CD4-positive, alpha-beta memory T cell (primary cell): Measurements from ENCODE around the gene SYT13. TPM values are rescaled to one million over a fixed set of nuclear protein-coding genes. Genes with fewer than 3 reads are reported as not detected.

Source experiments
- CTCF ChIA-PET: fragments of 350-600 bp; sonication (Branson Sonifier 250); formaldehyde crosslinking; loops from one replicate; lab custom pipeline; 2021; ENCODE audit warnings: inconsistent platforms; ENCODE audit not compliant: partially characterized antibody; lab: Charles Lee
- POLR2A ChIA-PET: fragments of 350-600 bp; sonication (Branson Sonifier 250); formaldehyde crosslinking; loops from one replicate; lab custom pipeline; 2021; ENCODE audit not compliant: partially characterized antibody; lab: Charles Lee
- DNase-seq, 5 donors: peaks; one replicate each; pipeline versions ENCODE4 v3.0.0 to v3.0.0-alpha.2; 2020 to 2022; ENCODE audit warnings: mixed read lengths in 1 of 5
- H3K27ac ChIP-seq: one replicate; pipeline ENCODE4 v1.7.0; 2013; ENCODE audit warnings: low read depth, low read length
- H3K27me3 ChIP-seq: 2 replicates; pipeline ENCODE4 v1.7.0; 2013; ENCODE audit warnings: mild to moderate bottlenecking, low read length, moderate library complexity; ENCODE audit not compliant: insufficient read depth
- H3K36me3 ChIP-seq: 2 replicates; pipeline ENCODE4 v1.7.0; 2013; ENCODE audit warnings: mild to moderate bottlenecking, low read length, moderate library complexity; ENCODE audit not compliant: insufficient read depth
- H3K4me1 ChIP-seq: 2 replicates; pipeline ENCODE4 v1.7.0; 2013; ENCODE audit warnings: mild to moderate bottlenecking, low read length, moderate library complexity; ENCODE audit not compliant: insufficient read depth
- H3K4me3 ChIP-seq, 2 donors: one replicate each; pipeline ENCODE4 v1.7.0; 2013; ENCODE audit warnings: low read length in 2 of 2, mild to moderate bottlenecking in 1 of 2
- H3K9me3 ChIP-seq, 2 donors: one replicate each; pipeline ENCODE4 v1.7.0; 2013; ENCODE audit warnings: low read length in 2 of 2, control low read depth in 1 of 2; ENCODE audit not compliant: control insufficient read depth in 1 of 2
- H3K27ac Mint-ChIP-seq, 7 donors: one replicate each; pipeline ENCODE4 v1.8.0; 2020 to 2021; ENCODE audit warnings: mixed read lengths in 7 of 7, mild to moderate bottlenecking in 6 of 7, inconsistent platforms in 3 of 7, moderate library complexity in 3 of 7
- H3K27me3 Mint-ChIP-seq, 2 donors: one replicate each; pipeline ENCODE4 v1.8.0; 2020 to 2021; ENCODE audit warnings: mixed read lengths in 2 of 2
- H3K36me3 Mint-ChIP-seq, 2 donors: one replicate each; pipeline ENCODE4 v1.8.0; 2020 to 2021; ENCODE audit warnings: mixed read lengths in 2 of 2, inconsistent platforms in 1 of 2, mild to moderate bottlenecking in 1 of 2
- H3K4me1 Mint-ChIP-seq, 4 donors: one replicate each; pipeline ENCODE4 v1.8.0; 2020 to 2021; ENCODE audit warnings: mixed read lengths in 4 of 4, mild to moderate bottlenecking in 1 of 4
- H3K4me3 Mint-ChIP-seq, 8 donors: one replicate each; pipeline ENCODE4 v1.8.0; 2020 to 2021; ENCODE audit warnings: mixed read lengths in 8 of 8, mild to moderate bottlenecking in 7 of 8, moderate library complexity in 6 of 8, inconsistent platforms in 3 of 8
- H3K9me3 Mint-ChIP-seq, 8 donors: one replicate each; pipeline ENCODE4 v1.8.0; 2020 to 2021; ENCODE audit warnings: mixed read lengths in 8 of 8, mild to moderate bottlenecking in 5 of 8, inconsistent platforms in 3 of 8, moderate library complexity in 1 of 8
- intact Hi-C: fragments of 100-400 bp; cut with micrococcal nuclease; formaldehyde crosslinking; loops from one replicate; pipeline ENCODE4 v1.15.1; 2023
- polyA plus RNA-seq, 2 donors: library from polyadenylated mRNA; unstranded; fragments of 300-500 nt; fragmentation: Illumina TruSeq; gene quantifications; one replicate each; pipeline ENCODE4 v1.2.3, GENCODE V29; 2021
- total RNA-seq, 2 experiments: library from RNA; stranded (reverse); gene quantifications; one replicate each; pipeline ENCODE4 v1.2.3, GENCODE V29; 2021

The SYT13 gene
- total and polyA plus RNA-seq, 4 experiments from 2014 or later: not detected

DNA sequence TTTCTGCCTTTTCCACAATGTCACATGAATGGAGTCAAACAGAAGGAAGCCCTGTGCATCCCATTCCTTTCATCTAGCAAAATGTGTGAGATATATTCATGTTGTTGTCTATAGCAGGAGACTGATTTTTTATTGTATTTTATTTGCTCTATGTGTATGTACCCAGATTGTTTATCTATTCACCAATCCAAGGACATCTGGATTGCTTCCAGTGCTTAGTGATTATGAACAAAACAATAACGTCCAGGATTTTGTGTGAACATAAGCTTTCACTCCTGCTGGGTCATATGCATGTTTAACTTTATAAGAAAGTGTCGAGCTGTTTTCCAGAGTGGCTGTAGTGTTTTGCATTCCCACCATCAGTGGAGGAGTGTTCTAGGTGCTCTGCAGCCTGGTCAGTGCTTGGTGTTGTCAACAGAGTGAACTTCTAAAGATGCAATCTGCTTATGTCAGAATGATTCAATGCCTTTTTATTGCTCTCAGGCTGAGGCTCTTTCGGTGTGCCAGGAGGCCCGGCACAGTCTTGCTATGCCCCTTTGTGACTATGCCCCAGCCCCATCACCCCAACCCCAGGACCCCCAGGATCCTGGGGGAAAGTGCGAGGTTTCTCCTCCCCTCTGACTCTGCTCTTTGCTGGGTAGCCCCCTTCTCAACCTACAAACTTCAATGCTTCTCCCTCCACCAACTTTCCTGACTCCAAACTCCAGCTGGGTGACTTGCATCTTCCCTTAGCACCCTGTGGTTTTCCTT, 19.9 kb upstream of the SYT13 start:
- DNase-seq: no peak
- Histone ChIP-seq H3K4me1 (no peaks in the 10 kb centered on the region), H3K4me3 (no peak overlapping the region), H3K27ac (no peak overlapping the region), H3K9me3 (no peaks in the 10 kb centered on the region), H3K27me3 (no peaks in the 10 kb centered on the region), H3K36me3 (no peaks in the 10 kb centered on the region)
- no peaks in the 10 kb centered on the region for H3K4me1 Mint-ChIP-seq
- peaks cover 0 to 4% (median 0%) of the 10 kb centered on the region in 8 donors for H3K9me3 Mint-ChIP-seq
- intact Hi-C loops: no loop called here
- H3K36me3 Mint-ChIP-seq: no peaks in the 10 kb centered on the region
- ChIA-PET POLR2A (no interaction called here), CTCF (interaction anchor here (1.2 kb wide), 1 partner anchor 197 kb away, joined by 3 read pairs; no protein-coding TSS in a partner anchor)
- H3K27me3 Mint-ChIP-seq: peaks cover 4 to 7% of the 10 kb centered on the region in 2 donors
- H3K4me3 Mint-ChIP-seq: no peak overlapping the region
- H3K27ac Mint-ChIP-seq: peak overlapping the region in 1 of 7 donors; percentile 16

GRCh38 chr11:45304992-45305335, 18.8 kb upstream of the SYT13 start:
- DNase-seq: no peak
- no peak overlapping the region for H3K4me3 Mint-ChIP-seq
- H3K27ac Mint-ChIP-seq: no peak overlapping the region
- Histone ChIP-seq H3K36me3 (no peaks in the 10 kb centered on the region), H3K4me3 (no peak overlapping the region), H3K27me3 (no peaks in the 10 kb centered on the region), H3K4me1 (no peaks in the 10 kb centered on the region), H3K9me3 (no peaks in the 10 kb centered on the region), H3K27ac (no peak overlapping the region)
- no peaks in the 10 kb centered on the region for H3K4me1 Mint-ChIP-seq
- no peaks in the 10 kb centered on the region for H3K36me3 Mint-ChIP-seq
- CTCF ChIA-PET: no interaction called here
- peaks cover 4% of the 10 kb centered on the region in 2 donors for H3K27me3 Mint-ChIP-seq
- H3K9me3 Mint-ChIP-seq: no peaks in the 10 kb centered on the region
- POLR2A ChIA-PET: no interaction called here
- intact Hi-C loops: no loop called here

- ChIA-PET CTCF (interaction anchor here (1.5 kb wide), 1 partner anchor 193 kb away, joined by 3 read pairs; no protein-coding TSS in a partner anchor), POLR2A (interaction anchor here (1.2 kb wide), 1 partner anchor 7 kb away, joined by 3 read pairs; no protein-coding TSS in a partner anchor)
- H3K27ac ChIP-seq: no peak overlapping the region
- H3K27me3 ChIP-seq: no peaks in the 10 kb centered on the region
- Mint-ChIP-seq H3K9me3 (no peaks in the 10 kb centered on the region), H3K36me3 (no peaks in the 10 kb centered on the region), H3K4me3 (no peak overlapping the region), H3K27ac (no peak overlapping the region), H3K4me1 (no peaks in the 10 kb centered on the region), H3K27me3 (peaks cover 1 to 4% of the 10 kb centered on the region in 2 donors)
- no peak for DNase-seq
- intact Hi-C loops: no loop called here
- no peaks in the 10 kb centered on the region for H3K36me3 ChIP-seq
- no peaks in the 10 kb centered on the region for H3K9me3 ChIP-seq
- H3K4me1 ChIP-seq: no peaks in the 10 kb centered on the region
- no peak overlapping the region for H3K4me3 ChIP-seq
Measured at GRCh38 chr11:45304111-45304991, 18.2 kb upstream of the SYT13 start.

DNA sequence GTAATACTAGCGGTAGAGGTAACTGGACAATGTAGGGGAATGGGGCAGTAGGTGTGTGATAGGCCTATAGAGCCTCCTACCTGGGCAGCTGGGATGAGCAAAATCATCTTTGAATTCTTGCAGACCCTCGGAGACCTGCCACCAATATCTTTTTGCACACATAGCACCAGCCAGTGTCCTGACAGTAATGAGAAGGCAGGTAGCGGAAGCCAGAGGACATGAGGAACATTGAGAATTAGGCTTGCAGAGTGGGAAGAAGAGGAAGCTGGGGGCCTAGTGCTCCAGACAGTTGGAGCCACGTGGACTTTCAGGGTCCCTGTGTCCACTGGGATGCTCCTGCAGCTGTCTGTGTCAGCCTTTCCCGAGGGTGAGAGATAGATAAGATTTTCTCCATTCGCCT, 17.2 kb upstream of the SYT13 start:
- CTCF ChIA-PET: interaction anchor here (1.5 to 2.0 kb wide), 2 partner anchors 11 to 192 kb away, joined by 3 to 4 read pairs; no protein-coding TSS in a partner anchor

GRCh38 chr11:45301537-45302246, 15.6 kb upstream of the SYT13 start:
- no peaks in the 10 kb centered on the region for H3K27me3 ChIP-seq
- CTCF ChIA-PET: interaction anchor here (1.1 to 2.0 kb wide), 3 partner anchors 9 to 191 kb away, joined by 3 to 4 read pairs (median 4); no protein-coding TSS in a partner anchor
- Mint-ChIP-seq H3K9me3 (no peaks in the 10 kb centered on the region), H3K36me3 (no peaks in the 10 kb centered on the region), H3K27me3 (peaks cover 1 to 5% of the 10 kb centered on the region in 2 donors), H3K4me3 (no peak overlapping the region), H3K27ac (no peak overlapping the region), H3K4me1 (no peaks in the 10 kb centered on the region)
- intact Hi-C loops: no loop called here
- no peaks in the 10 kb centered on the region for H3K36me3 ChIP-seq
- no peak overlapping the region for H3K4me3 ChIP-seq
- POLR2A ChIA-PET: no interaction called here
- no peaks in the 10 kb centered on the region for H3K9me3 ChIP-seq
- no peak for DNase-seq
- no peaks in the 10 kb centered on the region for H3K4me1 ChIP-seq
- no peak overlapping the region for H3K27ac ChIP-seq

More for the DNA sequence above, 17.2 kb upstream of the SYT13 start:
- Mint-ChIP-seq H3K27ac (no peak overlapping the region), H3K4me1 (no peaks in the 10 kb centered on the region), H3K4me3 (no peak overlapping the region), H3K36me3 (no peaks in the 10 kb centered on the region), H3K9me3 (no peaks in the 10 kb centered on the region), H3K27me3 (peaks cover 1 to 2% of the 10 kb centered on the region in 2 donors)
- H3K27me3 ChIP-seq: no peaks in the 10 kb centered on the region
- H3K4me3 ChIP-seq: no peak overlapping the region
- no peak for DNase-seq
- no peaks in the 10 kb centered on the region for H3K4me1 ChIP-seq
- H3K27ac ChIP-seq: no peak overlapping the region
- no peaks in the 10 kb centered on the region for H3K36me3 ChIP-seq
- H3K9me3 ChIP-seq: no peaks in the 10 kb centered on the region
- intact Hi-C loops: no loop called here
- POLR2A ChIA-PET: interaction anchor here (1.2 kb wide), 1 partner anchor 9 kb away, joined by 3 read pairs; no protein-coding TSS in a partner anchor

GRCh38 chr11:45300715-45301114, 14.6 kb upstream of the SYT13 start:
- no peak overlapping the region for H3K27ac ChIP-seq
- H3K4me1 ChIP-seq: no peaks in the 10 kb centered on the region
- H3K36me3 ChIP-seq: no peaks in the 10 kb centered on the region
- no peaks in the 10 kb centered on the region for H3K36me3 Mint-ChIP-seq
- no peaks in the 10 kb centered on the region for H3K4me1 Mint-ChIP-seq
- H3K4me3 ChIP-seq: no peak overlapping the region
- H3K27me3 ChIP-seq: no peaks in the 10 kb centered on the region
- CTCF ChIA-PET: interaction anchor here (1.0 kb wide), 1 partner anchor 31 kb away, joined by 3 read pairs; no protein-coding TSS in a partner anchor
- intact Hi-C loops: no loop called here
- H3K4me3 Mint-ChIP-seq: no peak overlapping the region
- POLR2A ChIA-PET: no interaction called here
- H3K27ac Mint-ChIP-seq: no peak overlapping the region
- H3K9me3 ChIP-seq: no peaks in the 10 kb centered on the region
- DNase-seq: no peak
- H3K27me3 Mint-ChIP-seq: peaks cover 1 to 3% of the 10 kb centered on the region in 2 donors
- no peaks in the 10 kb centered on the region for H3K9me3 Mint-ChIP-seq
